Stimulated activated naive CD8-positive, alpha-beta T cell treated with anti-CD3 and anti-CD28 coated beads, Interleukin-15, Interleukin-2, amounts not matched to agents 100 ng/mL and 50 ng/mL, for 24 hours (primary cell): ENCODE measurements around the gene WNT7A.

Source experiments
- H3K27ac Mint-ChIP-seq: one replicate; pipeline ENCODE4 v1.8.0; 2021; ENCODE audit warnings: mild to moderate bottlenecking, mixed read lengths
- H3K27me3 Mint-ChIP-seq: one replicate; pipeline ENCODE4 v1.8.0; 2021; ENCODE audit warnings: mixed read lengths
- H3K36me3 Mint-ChIP-seq: one replicate; pipeline ENCODE4 v1.8.0; 2021; ENCODE audit warnings: low read depth, mixed read lengths
- H3K4me1 Mint-ChIP-seq: one replicate; pipeline ENCODE4 v1.8.0; 2021; ENCODE audit warnings: low read depth, mixed read lengths
- H3K4me3 Mint-ChIP-seq: one replicate; pipeline ENCODE4 v1.8.0; 2021; ENCODE audit warnings: mild to moderate bottlenecking, mixed read lengths
- H3K9me3 Mint-ChIP-seq: one replicate; pipeline ENCODE4 v1.8.0; 2021; ENCODE audit warnings: mixed read lengths

WNT7A gene

GRCh38 chr3:13849018-13849417 is 30.9 kb downstream of the WNT7A start:
- Mint-ChIP-seq H3K27ac (no peak overlapping the region), H3K36me3 (no peaks in the 10 kb centered on the region), H3K4me1 (peaks cover 18% of the 10 kb centered on the region), H3K27me3 (peaks cover 8% of the 10 kb centered on the region), H3K9me3 (no peaks in the 10 kb centered on the region), H3K4me3 (no peak overlapping the region)

DNA sequence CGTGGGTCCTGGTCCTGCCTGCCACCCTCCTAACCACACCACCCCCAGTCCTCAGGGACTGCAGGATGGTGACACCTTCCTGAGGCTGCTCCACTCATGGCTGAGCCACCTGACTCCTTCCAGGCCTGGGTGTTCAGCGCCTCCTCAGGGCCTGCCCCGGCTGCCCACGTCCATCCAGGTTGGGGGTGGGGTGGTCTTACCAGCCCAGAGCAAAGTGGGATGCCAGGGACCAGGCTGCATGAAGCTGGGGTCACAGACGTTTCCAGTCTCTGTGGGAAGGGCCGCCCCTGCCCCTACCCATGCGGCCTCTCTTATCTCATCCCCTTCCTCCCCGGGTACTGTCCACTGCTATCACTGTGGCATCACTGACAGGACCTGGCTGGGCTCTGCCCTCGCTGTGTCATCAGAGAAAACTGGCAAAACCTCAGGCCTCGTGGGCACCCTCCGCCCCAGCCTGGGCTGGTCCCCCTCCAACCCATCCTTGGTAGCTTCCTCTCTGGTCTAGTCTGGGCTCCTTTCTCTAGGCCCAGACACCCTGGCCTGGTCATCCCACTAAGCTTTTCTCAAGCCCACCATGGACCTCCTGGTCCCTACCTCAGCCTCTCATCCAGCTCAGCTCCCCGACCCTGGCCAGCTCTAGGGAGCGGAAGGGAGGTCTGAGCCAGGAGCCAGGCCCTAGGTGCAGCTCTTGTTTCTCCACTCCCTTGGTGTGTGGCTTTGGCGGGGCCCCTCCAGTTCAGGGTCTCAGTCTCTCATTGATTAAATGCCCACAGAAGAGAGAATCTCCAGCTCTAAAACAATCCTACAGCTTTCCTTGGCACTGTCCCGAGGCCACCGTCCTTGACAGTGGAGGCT is 32.9 kb downstream of the WNT7A start:
- Mint-ChIP-seq H3K4me1 (peaks cover 4% of the 10 kb centered on the region), H3K27ac (no peak overlapping the region)

GRCh38 chr3:13846238-13846637 is 33.6 kb downstream of the WNT7A start:
- Mint-ChIP-seq H3K9me3 (no peaks in the 10 kb centered on the region), H3K27me3 (peaks cover 4% of the 10 kb centered on the region), H3K4me3 (no peak overlapping the region), H3K27ac (no peak overlapping the region), H3K36me3 (no peaks in the 10 kb centered on the region), H3K4me1 (no peaks in the 10 kb centered on the region)

More for the DNA sequence above, 32.9 kb downstream of the WNT7A start:
- Mint-ChIP-seq H3K27me3 (peaks cover 8% of the 10 kb centered on the region), H3K36me3 (no peaks in the 10 kb centered on the region), H3K9me3 (no peaks in the 10 kb centered on the region), H3K4me3 (no peak overlapping the region)

GRCh38 chr3:13845806-13846205 is 34.1 kb downstream of the WNT7A start:
- Mint-ChIP-seq H3K9me3 (no peaks in the 10 kb centered on the region), H3K4me1 (no peaks in the 10 kb centered on the region), H3K27me3 (peaks cover under 1% of the 10 kb centered on the region), H3K4me3 (no peak overlapping the region), H3K27ac (no peak overlapping the region), H3K36me3 (no peaks in the 10 kb centered on the region)

DNA sequence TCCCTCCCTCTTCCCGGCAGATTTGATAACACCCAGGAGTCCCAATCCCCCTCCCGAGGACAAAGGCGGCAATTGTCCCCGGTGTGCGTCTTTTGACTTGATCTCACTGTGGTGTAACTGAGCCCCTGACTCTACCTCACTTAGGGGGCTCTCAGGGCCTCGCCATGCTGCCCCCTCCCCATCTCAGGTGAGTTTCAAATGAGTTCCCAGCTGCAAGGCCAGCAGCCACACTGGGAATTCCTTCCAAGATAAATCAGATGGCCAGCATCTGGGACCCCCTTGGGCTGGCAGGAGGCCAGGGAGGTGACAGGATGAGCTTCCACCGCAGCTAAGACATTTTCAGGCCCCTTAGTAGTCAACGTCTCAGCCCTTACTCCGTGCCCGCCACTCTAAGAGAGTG is 35.0 kb downstream of the WNT7A start:
- Mint-ChIP-seq H3K27ac (no peak overlapping the region), H3K36me3 (no peaks in the 10 kb centered on the region), H3K4me3 (no peak overlapping the region), H3K27me3 (no peaks in the 10 kb centered on the region), H3K9me3 (no peaks in the 10 kb centered on the region), H3K4me1 (no peaks in the 10 kb centered on the region)

DNA sequence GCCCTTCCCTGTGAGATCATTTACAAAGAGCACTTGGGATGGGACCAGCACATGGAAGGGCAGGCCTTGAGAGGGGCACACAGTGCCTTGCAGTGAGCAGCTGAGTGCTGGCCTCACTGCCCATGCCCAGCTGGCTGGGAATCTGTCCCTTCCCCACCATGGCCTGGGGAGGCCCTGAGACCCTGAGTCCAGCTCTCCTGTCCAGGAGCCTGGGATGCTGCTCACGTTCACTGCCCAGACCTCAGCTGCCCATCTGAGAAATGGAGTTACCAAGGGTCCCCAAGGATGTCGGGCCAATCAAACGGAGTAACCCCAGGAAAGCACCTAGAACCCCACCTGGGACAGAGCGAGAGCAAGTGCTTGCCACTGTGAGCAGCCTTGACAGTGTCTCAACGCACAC is 35.6 kb downstream of the WNT7A start:
- Mint-ChIP-seq H3K27me3 (no peaks in the 10 kb centered on the region), H3K9me3 (no peaks in the 10 kb centered on the region), H3K36me3 (no peaks in the 10 kb centered on the region), H3K4me1 (no peaks in the 10 kb centered on the region), H3K4me3 (no peak overlapping the region), H3K27ac (no peak overlapping the region)

- H3K36me3 Mint-ChIP-seq, result no peaks in the 10 kb centered on the region
- H3K4me3 Mint-ChIP-seq, result no peak overlapping the region
- H3K27ac Mint-ChIP-seq, result no peak overlapping the region
- H3K4me1 Mint-ChIP-seq, result no peaks in the 10 kb centered on the region
- H3K27me3 Mint-ChIP-seq, result no peaks in the 10 kb centered on the region
- no peaks in the 10 kb centered on the region for H3K9me3 Mint-ChIP-seq
These were observed 36.5 kb downstream of the WNT7A start for GRCh38 chr3:13843351-13843750.

- no peaks in the 10 kb centered on the region for H3K27me3 Mint-ChIP-seq
- no peaks in the 10 kb centered on the region for H3K4me1 Mint-ChIP-seq
- no peaks in the 10 kb centered on the region for H3K36me3 Mint-ChIP-seq
- no peak overlapping the region for H3K27ac Mint-ChIP-seq
- H3K9me3 Mint-ChIP-seq, result no peaks in the 10 kb centered on the region
- no peak overlapping the region for H3K4me3 Mint-ChIP-seq
These were observed 37.6 kb downstream of the WNT7A start for GRCh38 chr3:13842226-13842625.

DNA sequence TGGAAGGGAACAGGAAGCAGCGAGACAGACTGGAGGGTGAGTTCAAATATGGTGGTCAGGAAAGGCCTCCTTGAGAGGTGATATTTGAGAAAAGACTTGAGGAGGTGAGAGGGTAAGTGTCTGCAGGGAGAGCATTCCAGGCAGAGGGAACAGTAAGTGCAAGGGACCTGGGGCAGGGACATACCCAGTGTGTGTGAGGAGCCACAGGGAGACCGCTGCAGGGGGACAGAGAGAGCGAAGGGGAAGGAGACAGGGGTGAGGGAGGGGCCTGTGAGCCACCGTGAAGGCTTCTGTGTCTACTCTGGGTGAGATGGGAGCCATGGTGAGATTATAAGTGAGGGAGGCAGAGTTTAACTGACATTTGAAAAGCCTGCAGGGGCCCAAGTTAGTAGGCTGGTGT is 38.0 kb downstream of the WNT7A start:
- Mint-ChIP-seq H3K36me3 (no peaks in the 10 kb centered on the region), H3K4me1 (no peaks in the 10 kb centered on the region), H3K27me3 (no peaks in the 10 kb centered on the region), H3K4me3 (no peak overlapping the region), H3K9me3 (no peaks in the 10 kb centered on the region), H3K27ac (no peak overlapping the region)

- H3K4me3 Mint-ChIP-seq, result no peak overlapping the region
- no peaks in the 10 kb centered on the region for H3K4me1 Mint-ChIP-seq
- H3K27ac Mint-ChIP-seq, result no peak overlapping the region
- no peaks in the 10 kb centered on the region for H3K36me3 Mint-ChIP-seq
- H3K9me3 Mint-ChIP-seq, result no peaks in the 10 kb centered on the region
- no peaks in the 10 kb centered on the region for H3K27me3 Mint-ChIP-seq
These were observed 38.7 kb downstream of the WNT7A start for GRCh38 chr3:13841141-13841540.

DNA sequence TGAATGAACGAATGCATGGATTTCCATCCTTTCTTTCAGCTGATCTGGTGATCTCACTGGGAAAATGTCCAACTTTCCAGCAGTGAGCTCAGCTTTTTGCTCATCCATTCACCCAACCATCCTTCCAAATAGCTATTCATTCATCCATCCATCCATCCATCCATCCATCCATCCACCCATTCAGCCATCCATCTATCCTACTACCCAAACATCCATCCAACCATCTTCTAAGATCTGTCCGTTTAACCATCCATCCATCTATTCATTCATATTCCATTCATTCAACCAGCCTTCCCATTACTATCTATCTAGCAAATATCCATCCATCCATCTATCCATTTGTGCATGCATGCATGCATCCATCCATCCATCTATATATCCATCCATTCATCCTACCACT is 39.4 kb downstream of the WNT7A start:
- Mint-ChIP-seq H3K4me1 (no peaks in the 10 kb centered on the region), H3K27me3 (no peaks in the 10 kb centered on the region), H3K4me3 (no peak overlapping the region), H3K27ac (no peak overlapping the region), H3K36me3 (no peaks in the 10 kb centered on the region), H3K9me3 (no peaks in the 10 kb centered on the region)

- Mint-ChIP-seq H3K27ac (no peak overlapping the region), H3K9me3 (no peaks in the 10 kb centered on the region), H3K4me1 (no peaks in the 10 kb centered on the region), H3K4me3 (no peak overlapping the region), H3K27me3 (peaks cover 2% of the 10 kb centered on the region), H3K36me3 (no peaks in the 10 kb centered on the region)
These were observed 40.0 kb downstream of the WNT7A start for GRCh38 chr3:13839726-13840340.

DNA sequence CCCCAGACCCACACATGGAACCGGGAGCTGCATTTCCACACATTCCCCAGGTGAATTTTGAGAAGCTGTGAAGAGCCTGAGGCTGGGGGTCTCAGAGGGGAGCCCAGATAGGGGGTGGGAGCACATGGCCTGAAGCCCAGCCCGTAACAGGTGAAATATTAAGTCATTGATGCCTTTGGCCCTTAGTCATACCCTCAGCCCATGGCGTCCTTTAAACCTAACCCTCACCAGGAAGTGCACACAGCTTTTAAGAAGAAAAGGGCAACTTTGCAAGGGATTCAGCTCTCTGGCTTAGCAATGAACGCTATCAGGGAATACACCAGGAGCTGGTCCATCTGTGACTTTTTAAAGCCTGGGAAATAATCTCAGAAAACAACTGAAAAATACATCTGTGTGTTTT is 40.6 kb downstream of the WNT7A start:
- Mint-ChIP-seq H3K4me3 (no peak overlapping the region), H3K4me1 (no peaks in the 10 kb centered on the region), H3K27ac (no peak overlapping the region), H3K9me3 (no peaks in the 10 kb centered on the region), H3K27me3 (peaks cover 5% of the 10 kb centered on the region), H3K36me3 (no peaks in the 10 kb centered on the region)

DNA sequence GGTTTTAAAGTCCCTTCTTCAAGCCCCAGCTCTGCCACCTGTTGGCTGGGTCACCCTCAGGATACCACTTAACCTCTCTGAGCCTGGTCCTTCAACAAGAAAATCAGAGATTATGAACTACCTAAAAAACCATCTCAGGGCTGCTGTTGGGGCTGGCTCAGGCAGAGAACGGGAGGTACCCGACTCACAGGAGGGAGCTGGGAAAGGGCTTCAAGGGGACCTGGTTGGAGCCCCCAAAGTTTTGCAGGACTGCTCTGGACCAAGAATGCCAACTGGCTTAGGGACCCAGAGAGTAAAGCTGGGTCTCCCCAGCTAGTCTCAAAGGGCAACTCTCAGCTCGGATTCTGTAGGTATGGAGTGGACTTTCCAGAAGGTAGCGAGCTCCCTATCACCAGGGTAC is 41.5 kb downstream of the WNT7A start:
- Mint-ChIP-seq H3K4me1 (no peaks in the 10 kb centered on the region), H3K9me3 (no peaks in the 10 kb centered on the region), H3K4me3 (no peak overlapping the region), H3K36me3 (no peaks in the 10 kb centered on the region), H3K27me3 (peaks cover 5% of the 10 kb centered on the region), H3K27ac (no peak overlapping the region)

DNA sequence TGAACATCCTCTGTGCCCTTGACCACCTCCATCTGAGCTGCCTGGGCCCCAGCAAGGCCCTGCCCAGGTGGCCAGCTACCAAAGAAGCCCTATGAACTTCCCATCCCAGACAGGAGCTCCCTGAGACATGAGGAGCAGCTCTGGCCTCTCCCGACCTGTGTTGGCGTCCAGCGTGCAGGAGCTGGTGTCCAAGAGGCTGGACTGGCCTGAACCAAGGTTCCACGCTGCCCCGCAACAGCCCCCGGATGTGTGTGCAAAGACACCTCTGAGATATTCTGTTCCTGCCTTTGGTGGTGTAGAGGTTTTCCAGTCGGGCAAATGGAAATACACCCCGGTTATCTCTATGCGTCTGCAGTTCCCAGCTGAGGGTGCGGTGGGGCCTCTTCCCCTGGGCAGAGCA is 42.1 kb downstream of the WNT7A start:
- Mint-ChIP-seq H3K27me3 (peaks cover 5% of the 10 kb centered on the region), H3K4me1 (no peaks in the 10 kb centered on the region), H3K36me3 (no peaks in the 10 kb centered on the region), H3K9me3 (no peaks in the 10 kb centered on the region), H3K27ac (no peak overlapping the region), H3K4me3 (no peak overlapping the region)
